Measurements from ENCODE around the gene PDE3A.

DNA sequence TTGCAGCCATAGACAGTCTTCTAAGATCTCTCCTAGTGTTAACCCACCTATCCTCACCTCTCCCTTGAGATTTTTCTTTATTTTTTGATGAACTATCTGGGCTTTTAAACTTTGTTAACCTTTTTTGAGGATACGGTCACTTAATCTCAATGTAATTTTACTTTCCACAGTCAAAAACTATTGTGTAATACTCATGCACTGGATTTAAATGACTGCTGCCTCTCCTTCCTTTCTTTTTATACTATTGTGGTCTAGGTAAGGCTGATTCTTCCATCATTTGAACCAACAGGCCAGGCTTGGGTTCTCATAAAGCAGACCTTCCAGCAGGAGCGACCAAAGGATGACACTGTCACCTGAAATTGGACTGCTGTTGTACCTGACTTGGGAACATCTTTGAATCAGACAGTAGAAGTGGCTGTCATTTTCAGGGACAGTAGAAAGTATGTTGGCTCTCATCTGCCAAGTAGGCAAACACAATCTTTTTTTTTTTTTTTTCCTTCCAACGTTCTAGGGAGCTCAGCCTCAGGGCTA is 689 bp upstream of the PDE3A start:
- TF ChIP-seq, protein P1, sequence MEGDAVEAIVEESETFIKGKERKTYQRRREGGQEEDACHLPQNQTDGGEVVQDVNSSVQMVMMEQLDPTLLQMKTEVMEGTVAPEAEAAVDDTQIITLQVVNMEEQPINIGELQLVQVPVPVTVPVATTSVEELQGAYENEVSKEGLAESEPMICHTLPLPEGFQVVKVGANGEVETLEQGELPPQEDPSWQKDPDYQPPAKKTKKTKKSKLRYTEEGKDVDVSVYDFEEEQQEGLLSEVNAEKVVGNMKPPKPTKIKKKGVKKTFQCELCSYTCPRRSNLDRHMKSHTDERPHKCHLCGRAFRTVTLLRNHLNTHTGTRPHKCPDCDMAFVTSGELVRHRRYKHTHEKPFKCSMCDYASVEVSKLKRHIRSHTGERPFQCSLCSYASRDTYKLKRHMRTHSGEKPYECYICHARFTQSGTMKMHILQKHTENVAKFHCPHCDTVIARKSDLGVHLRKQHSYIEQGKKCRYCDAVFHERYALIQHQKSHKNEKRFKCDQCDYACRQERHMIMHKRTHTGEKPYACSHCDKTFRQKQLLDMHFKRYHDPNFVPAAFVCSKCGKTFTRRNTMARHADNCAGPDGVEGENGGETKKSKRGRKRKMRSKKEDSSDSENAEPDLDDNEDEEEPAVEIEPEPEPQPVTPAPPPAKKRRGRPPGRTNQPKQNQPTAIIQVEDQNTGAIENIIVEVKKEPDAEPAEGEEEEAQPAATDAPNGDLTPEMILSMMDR (IDR thresholded peaks at IDR 0.05), result no peak
- TF ChIP-seq POLR2A (IDR thresholded peaks at IDR 0.05), result no peak
